PC-9 (cell line): ENCODE results near the gene LBX2.

Experiments
- CTCF ChIP-seq: fragments of 200-600 bp; sonication (generic); conservative IDR thresholded peaks from 2 replicates; pipeline ENCODE4 v1.6.1; 2017; ENCODE audit warnings: mixed run types, antibody characterized with exemption, mild to moderate bottlenecking, moderate library complexity
- EZH2 ChIP-seq: fragments of 200-600 bp; sonication (generic); IDR thresholded peaks from 2 replicates; pipeline ENCODE4 v1.8.0; 2017; ENCODE audit warnings: antibody characterized with exemption, low read depth

- TF ChIP-seq EZH2 (no peak), CTCF (no peak)
These were observed 4.4 kb upstream of the LBX2 start for GRCh38 chr2:74503506-74504475.
